Measurements from ENCODE around the gene MRPL28. TPM values are rescaled to one million over a fixed set of nuclear protein-coding genes. Genes with fewer than 3 reads are reported as not detected.
A peak's percentile ranks its signal among the peaks of the same experiment; 100 is the strongest.

The MRPL28 gene
- total RNA-seq, 1 donor from 2014 or later, result 82.2 TPM

GRCh38 chr16:373020-373598 is 2.8 kb upstream of the MRPL28 start:
- Histone ChIP-seq H3K27ac (no peak overlapping the region), H3K9ac (no peak overlapping the region), H3K4me3 (no peak overlapping the region), H3K9me3 (ENCODE audit: low read depth) (no peaks in the 10 kb centered on the region), H4K20me1 (ENCODE audit: low read depth) (peaks cover 17% of the 10 kb centered on the region), H3K4me2 (no peak overlapping the region), H3K27me3 (no peaks in the 10 kb centered on the region), H3K36me3 (no peaks in the 10 kb centered on the region), H3F3A (ENCODE audit: low read depth) (peaks cover 5% of the 10 kb centered on the region), H2AFZ (replicated peaks) (no peak overlapping the region), H3K4me1 (peaks cover 4% of the 10 kb centered on the region), H3K79me2 (ENCODE audit: low read depth) (no peaks in the 10 kb centered on the region)
- Mint-ChIP-seq H3K27me3 (ENCODE audit: insufficient read depth, low read depth) (peaks cover 5% of the 10 kb centered on the region), H3K4me3 (peak overlapping the region; percentile 63), H3K36me3 (peaks cover 2% of the 10 kb centered on the region), H3K9me3 (no peaks in the 10 kb centered on the region), H3K27ac (no peak overlapping the region), H3K4me1 (peaks cover 9% of the 10 kb centered on the region)
- TF ChIP-seq EZH2phosphoT487 (IDR thresholded peaks at IDR 0.05) (no peak), CTCF (IDR thresholded peaks at IDR 0.05) (no peak), EZH2 (IDR thresholded peaks at IDR 0.05) (no peak)
- no peak for DNase-seq (ENCODE audit: low spot score)

- H3K4me1 Mint-ChIP-seq, result peaks cover 9% of the 10 kb centered on the region
- TF ChIP-seq CTCF (IDR thresholded peaks at IDR 0.05) (no peak), EZH2 (IDR thresholded peaks at IDR 0.05) (no peak), EZH2phosphoT487 (IDR thresholded peaks at IDR 0.05) (no peak)
These were observed 2.1 kb upstream of the MRPL28 start for GRCh38 chr16:372302-372983.

GRCh38 chr16:371515-372301 is 1.4 kb upstream of the MRPL28 start:
- H3F3A ChIP-seq (ENCODE audit: low read depth), result peaks cover 5% of the 10 kb centered on the region
- peak overlapping the region; percentile 79 for H3K27ac Mint-ChIP-seq
- H3K4me3 Mint-ChIP-seq, result peak overlapping the region; percentile 72
- H3K36me3 Mint-ChIP-seq, result peaks cover 4% of the 10 kb centered on the region
- H2AFZ ChIP-seq (replicated peaks), result no peak overlapping the region
- no peaks in the 10 kb centered on the region for H3K9me3 ChIP-seq (ENCODE audit: low read depth)
- no peaks in the 10 kb centered on the region for H3K27me3 ChIP-seq
- H3K9ac ChIP-seq, result no peak overlapping the region
- H3K9me3 Mint-ChIP-seq, result no peaks in the 10 kb centered on the region
- H3K4me2 ChIP-seq, result no peak overlapping the region
- no peaks in the 10 kb centered on the region for H3K36me3 ChIP-seq
- peaks cover 14% of the 10 kb centered on the region for H4K20me1 ChIP-seq (ENCODE audit: low read depth)
- DNase-seq (ENCODE audit: low spot score), result no peak
- H3K27ac ChIP-seq, result no peak overlapping the region
- peaks cover 4% of the 10 kb centered on the region for H3K4me1 ChIP-seq
- H3K4me3 ChIP-seq, result no peak overlapping the region
- peaks cover 9% of the 10 kb centered on the region for H3K4me1 Mint-ChIP-seq
- no peaks in the 10 kb centered on the region for H3K79me2 ChIP-seq (ENCODE audit: low read depth)
- TF ChIP-seq EZH2phosphoT487 (IDR thresholded peaks at IDR 0.05), result no peak
- no peak for TF ChIP-seq EZH2 (IDR thresholded peaks at IDR 0.05)
- no peak for TF ChIP-seq CTCF (IDR thresholded peaks at IDR 0.05)
- H3K27me3 Mint-ChIP-seq (ENCODE audit: insufficient read depth, low read depth), result peaks cover 3% of the 10 kb centered on the region

More at GRCh38 chr16:372302-372983, 2.1 kb upstream of the MRPL28 start:
- no peak overlapping the region for H2AFZ ChIP-seq (replicated peaks)
- no peak for DNase-seq (ENCODE audit: low spot score)
- no peak overlapping the region for H3K9ac ChIP-seq
- H3K27me3 Mint-ChIP-seq (ENCODE audit: insufficient read depth, low read depth), result peaks cover 3% of the 10 kb centered on the region
- peak overlapping the region; percentile 35 for H3K4me3 Mint-ChIP-seq
- H3K36me3 Mint-ChIP-seq, result peaks cover 2% of the 10 kb centered on the region
- no peak overlapping the region for H3K4me2 ChIP-seq
- peaks cover 14% of the 10 kb centered on the region for H4K20me1 ChIP-seq (ENCODE audit: low read depth)
- no peaks in the 10 kb centered on the region for H3K27me3 ChIP-seq
- H3K27ac Mint-ChIP-seq, result no peak overlapping the region
- no peaks in the 10 kb centered on the region for H3K36me3 ChIP-seq
- H3K79me2 ChIP-seq (ENCODE audit: low read depth), result no peaks in the 10 kb centered on the region
- H3K9me3 Mint-ChIP-seq, result no peaks in the 10 kb centered on the region
- peaks cover 5% of the 10 kb centered on the region for H3F3A ChIP-seq (ENCODE audit: low read depth)
- H3K4me1 ChIP-seq, result peaks cover 4% of the 10 kb centered on the region
- no peaks in the 10 kb centered on the region for H3K9me3 ChIP-seq (ENCODE audit: low read depth)
- no peak overlapping the region for H3K27ac ChIP-seq
- H3K4me3 ChIP-seq, result no peak overlapping the region

Measured in neural progenitor cell (in vitro differentiated cells).